K562 (cell line): ENCODE data around the gene KSR2. TPM values are rescaled to one million over a fixed set of nuclear protein-coding genes. Genes with fewer than 3 reads are reported as not detected.

Experiments used
- ATAC-seq: fragments of 200-7000 bp; cut with Tn5 transposase; 3 replicates; pipeline ENCODE4 v1.9.1; 2020; ENCODE audit warnings: moderate library complexity
- BruUV-seq: library from RNA; stranded (reverse); fragments of 400-500 nt; replicated peaks from 2 replicates; lab custom pipeline; 2021; lab: Mats Ljungman, UMichigan
- CTCF ChIA-PET: fragments of 300-600 bp; formaldehyde crosslinking; extraction: SDS; loops from one replicate; lab custom pipeline; 2021; ENCODE audit warnings: low intra/inter-chr PET ratio; lab: Yijun Ruan, JAX
- POLR2A ChIA-PET: fragments of 300-600, 350-650 bp; sonication (Branson Sonifier 250); formaldehyde crosslinking; extraction: SDS; loops from one replicate; lab custom pipeline; 2021; ENCODE audit warnings: antibody characterized with exemption, inconsistent platforms; lab: Yijun Ruan, JAX
- DNase-seq, 4 experiments: peaks; one replicate each; pipeline versions ENCODE4 v3.0.0 to v3.0.0-alpha.2; 2011 to 2018; ENCODE audit warnings: low spot score in 3 of 4, mixed read lengths in 3 of 4; ENCODE audit errors: extremely low read depth in 1 of 4
- FAIRE-seq: peaks from 2 replicates; lab custom pipeline; 2011; peaks lifted over from hg19 to GRCh38; lab: Jason Lieb, UNC
- H2AFZ ChIP-seq: 2 replicates; pipeline ENCODE4 v1.6.0; 2011; ENCODE audit warnings: low read depth, low read length, control low read depth, inconsistent platforms
- H3K27ac ChIP-seq: fragments of 200-600 bp; 3 replicates; pipeline ENCODE4 v1.8.0; 2011; ENCODE audit warnings: low read depth, mild to moderate bottlenecking, control low read depth, inconsistent platforms, low read length, moderate library complexity, mixed read lengths; ENCODE audit errors: extremely low read depth
- H3K27me3 ChIP-seq, 2 experiments: fragments of 300-600 bp in 1 of 2; 2 replicates in 1 of 2; 3 replicates in 1 of 2; pipeline versions ENCODE4 v1.6.0 to v1.8.0; 2011; ENCODE audit warnings: inconsistent platforms in 2 of 2, low read length in 2 of 2, mild to moderate bottlenecking in 1 of 2, mixed read lengths in 1 of 2, moderate library complexity in 1 of 2; ENCODE audit not compliant: control insufficient read depth in 2 of 2, insufficient read depth in 2 of 2
- H3K36me3 ChIP-seq: fragments of 300-600 bp; 3 replicates; pipeline ENCODE4 v1.8.0; 2011; ENCODE audit warnings: mild to moderate bottlenecking, low read length, inconsistent platforms; ENCODE audit not compliant: control insufficient read depth, insufficient read depth
- H3K4me1 ChIP-seq, 2 experiments: fragments of 200-600 bp in 1 of 2; replicated peaks in 1 of 2; 2 replicates in 1 of 2; 3 replicates in 1 of 2; pipeline versions ENCODE4 v1.5.1 to v1.8.0; 2011; ENCODE audit warnings: inconsistent platforms in 2 of 2, low read length in 2 of 2, mild to moderate bottlenecking in 1 of 2, mixed read lengths in 1 of 2, moderate library complexity in 1 of 2; ENCODE audit not compliant: control insufficient read depth in 2 of 2, insufficient read depth in 2 of 2
- H3K4me2 ChIP-seq: 2 replicates; pipeline ENCODE4 v1.6.1; 2011; ENCODE audit warnings: low read length, control low read depth, inconsistent platforms, mixed read lengths; ENCODE audit not compliant: insufficient read depth
- H3K4me3 ChIP-seq: fragments of 200-600 bp; sonication (generic), shearing (Covaris generic); 2 replicates; pipeline ENCODE4 v1.5.1; 2016; ENCODE audit warnings: control low read depth, inconsistent platforms
- H3K79me2 ChIP-seq: fragments of 200-600 bp; 3 replicates; pipeline ENCODE4 v1.8.0; 2011; ENCODE audit warnings: low read length, inconsistent platforms; ENCODE audit not compliant: control insufficient read depth, insufficient read depth
- H3K9ac ChIP-seq, 2 experiments: 2 replicates each; pipeline versions ENCODE4 v1.6.0 to v1.6.1; 2011; ENCODE audit warnings: low read depth in 2 of 2, low read length in 2 of 2, control low read depth in 1 of 2, inconsistent platforms in 1 of 2, mild to moderate bottlenecking in 1 of 2, mixed read lengths in 1 of 2; ENCODE audit not compliant: insufficient read depth in 1 of 2
- H3K9me1 ChIP-seq: one replicate; pipeline ENCODE4 v1.6.0; 2011; ENCODE audit warnings: inconsistent platforms, mild to moderate bottlenecking, low read length, moderate library complexity; ENCODE audit not compliant: control insufficient read depth, insufficient read depth
- H3K9me3 ChIP-seq: replicated peaks from 2 replicates; pipeline ENCODE4 v1.5.1; 2011; ENCODE audit warnings: low read depth, low read length, inconsistent platforms; ENCODE audit not compliant: control insufficient read depth, insufficient read depth
- H4K20me1 ChIP-seq: replicated peaks from 2 replicates; pipeline ENCODE4 v1.6.1; 2011; ENCODE audit warnings: low read length, inconsistent platforms, mixed read lengths; ENCODE audit not compliant: control insufficient read depth, insufficient read depth
- CAMTA2 ChIP-seq: fragments of 250-450 bp; sonication (Bioruptor Pico); conservative IDR thresholded peaks from 2 replicates; pipeline ENCODE4 v1.5.1; 2022
- CREB5 ChIP-seq: fragments of 250-450 bp; sonication (Bioruptor Pico); IDR thresholded peaks from 2 replicates; pipeline ENCODE4 v1.5.0; 2020; ENCODE audit warnings: mild to moderate bottlenecking
- CXXC5 ChIP-seq: fragments of 250-450 bp; sonication (Bioruptor Pico); IDR thresholded peaks from 2 replicates; pipeline ENCODE4 v1.8.0; 2022; ENCODE audit warnings: inconsistent platforms, mild to moderate bottlenecking, moderate library complexity
- ETS2 ChIP-seq: IDR thresholded peaks from 2 replicates; pipeline ENCODE4 v1.6.1; 2016; ENCODE audit warnings: borderline replicate concordance, missing genetic modification characterization, mild to moderate bottlenecking, moderate library complexity, missing compliant biosample characterization; ENCODE audit not compliant: poor library complexity, severe bottlenecking
- FOXP1 ChIP-seq: sonication (generic); formaldehyde crosslinking; IDR thresholded peaks from 2 replicates; pipeline ENCODE4 v1.8.0; 2022; ENCODE audit warnings: mild to moderate bottlenecking, missing genetic modification reagents
- HMGXB4 ChIP-seq: sonication (generic); formaldehyde crosslinking; IDR thresholded peaks from 2 replicates; pipeline ENCODE4 v1.8.1; 2023; ENCODE audit warnings: mild to moderate bottlenecking, missing genetic modification reagents
- ID3 ChIP-seq, 2 experiments: fragments of 250-450 bp in 1 of 2; fragments of 450-650 bp in 1 of 2; sonication (Bioruptor Pico) in 1 of 2; IDR thresholded peaks; 2 replicates each; pipeline versions ENCODE4 v1.6.1 to v1.8.0; 2016 to 2021; ENCODE audit warnings: mild to moderate bottlenecking in 2 of 2, moderate library complexity in 2 of 2, missing compliant biosample characterization in 1 of 2, missing genetic modification characterization in 1 of 2
- MEF2A ChIP-seq: IDR thresholded peaks from 2 replicates; pipeline ENCODE4 v1.6.1; 2011; ENCODE audit warnings: low read depth, mild to moderate bottlenecking, low read length, moderate library complexity; ENCODE audit not compliant: control insufficient read depth
- MYNN ChIP-seq, 2 experiments: sonication (generic); formaldehyde crosslinking in 1 of 2; IDR thresholded peaks; 2 replicates each; pipeline versions ENCODE4 v1.5.0 to v1.6.1; 2016 to 2020; ENCODE audit warnings: antibody characterized with exemption in 1 of 2, missing genetic modification reagents in 1 of 2
- PATZ1 ChIP-seq: fragments of 250-450 bp; sonication (Bioruptor Pico); IDR thresholded peaks from 2 replicates; pipeline ENCODE4 v1.5.0; 2020; ENCODE audit warnings: mild to moderate bottlenecking, borderline replicate concordance
- PHF8 ChIP-seq: fragments of 200-600 bp; sonication (generic); IDR thresholded peaks from 2 replicates; pipeline ENCODE4 v1.6.1; 2012; ENCODE audit warnings: mixed run types, mild to moderate bottlenecking, inconsistent platforms, low read length, moderate library complexity, borderline replicate concordance
- RCOR1 ChIP-seq, 2 experiments: IDR thresholded peaks; 2 replicates each; pipeline ENCODE4 v1.6.1; 2012; ENCODE audit warnings: low read depth in 2 of 2, low read length in 2 of 2, borderline replicate concordance in 1 of 2, improper control_type of control experiment in 1 of 2
- SRSF9 ChIP-seq: fragments of 200-400 bp; formaldehyde crosslinking; IDR thresholded peaks from 2 replicates; pipeline ENCODE4 v1.6.1; 2017; ENCODE audit warnings: low read depth, low read length, borderline replicate concordance
- ZNF263 ChIP-seq: sonication (generic); formaldehyde crosslinking; IDR thresholded peaks from 2 replicates; pipeline ENCODE4 v1.8.0; 2022; ENCODE audit warnings: mild to moderate bottlenecking, missing genetic modification reagents, borderline replicate concordance
- ZNF589 ChIP-seq: fragments of 200-800 bp; sonication (Bioruptor generic); IDR thresholded peaks from 2 replicates; pipeline ENCODE4 v1.6.1; 2016; ENCODE audit warnings: low read depth, missing genetic modification characterization, missing compliant biosample characterization
- WGBS: fragments of 100-300 bp; shearing (Covaris generic); methylation state at CpG from one replicate; pipeline ENCODE4 v1.1.6; 2016; ENCODE audit warnings: low coverage, mixed read lengths; ENCODE audit not compliant: insufficient coverage; ENCODE audit errors: missing lambda C conversion rate; 5-methylcytosine and 5-hydroxymethylcytosine counted together
- in situ Hi-C: fragments of 300-500 bp; cut with MboI; formaldehyde crosslinking; loops from 4 replicates; pipeline ENCODE4 v1.15.0; 2018; ENCODE audit warnings: inconsistent platforms, mixed read lengths
- intact Hi-C: fragments of 100-400 bp; cut with micrococcal nuclease; formaldehyde crosslinking; loops from 2 replicates; pipeline ENCODE4 v1.14.2; 2022
- polyA plus RNA-seq, 8 experiments: library from polyadenylated mRNA; depleted of rRNA in 4 of 8; stranded (reverse) in 5 of 8; unstranded in 3 of 8; fragments of >200 nt; fragmentation: Nextera tagmentation in 2 of 8; fragmentation: Illumina TruSeq in 1 of 8; extraction: Ambion mirVana in 2 of 8; extraction: Trizol in 1 of 8; gene quantifications; 2 replicates each; pipeline versions ENCODE4 v1.2.1 to v1.2.3, GENCODE V29; 2011 to 2014; ENCODE audit warnings: inconsistent platforms in 1 of 8, missing spikeins in 1 of 8
- total RNA-seq, 7 experiments: library from RNA; depleted of rRNA in 6 of 7; stranded (reverse); fragments of >200 nt in 6 of 7; fragmentation: Illumina TruSeq in 2 of 7; extraction: Trizol in 2 of 7; gene quantifications; 2 replicates each; pipeline versions ENCODE4 v1.2.1 to v1.2.3, GENCODE V29; 2011 to 2021; ENCODE audit warnings: low replicate concordance in 1 of 7

KSR2 gene
- total and polyA plus RNA-seq, 9 of the 15 experiments (the other 6 are each of a cell fraction or from before 2014, with no cell fraction given), result not detected

GRCh38 chr12:117820216-117820907 is 148.4 kb downstream of the KSR2 start:
- Histone ChIP-seq H3K9ac (no peak overlapping the region), H3K27me3 (no peaks in the 10 kb centered on the region; a peak in 1 of 5 replicates), H3K27ac (no peak overlapping the region), H3K36me3 (no peaks in the 10 kb centered on the region), H3K79me2 (no peaks in the 10 kb centered on the region), H3K4me3 (no peak overlapping the region), H3K4me2 (no peak overlapping the region), H4K20me1 (no peaks in the 10 kb centered on the region), H3K4me1 (no peaks in the 10 kb centered on the region), H3K9me1 (no peaks in the 10 kb centered on the region), H3K9me3 (no peaks in the 10 kb centered on the region), H2AFZ (no peak overlapping the region)
- ChIA-PET POLR2A (interaction anchor here (0.6 kb wide), 1 partner anchor 41 kb away, joined by 3 read pairs; no protein-coding TSS in a partner anchor), CTCF (no interaction called here)
- under 1% methylated on average over 11 of the region's 12 CpGs for WGBS
- in situ Hi-C loops, result no loop called here
- ATAC-seq (no peak), FAIRE-seq (no peak), DNase-seq (no peak)
- intact Hi-C loops, result no loop called here
- no TSS peak for BruUV-seq
- no peak for TF ChIP-seq MEF2A
- TF ChIP-seq CXXC5 (CRISPR knock-in tag), result no peak
- TF ChIP-seq SRSF9, result no peak
- TF ChIP-seq ZNF589 (CRISPR knock-in tag), result no peak
- TF ChIP-seq CAMTA2 (CRISPR knock-in tag), result no peak
- TF ChIP-seq PATZ1 (CRISPR knock-in tag), result no peak
- no peak for TF ChIP-seq ZNF263 (CRISPR knock-in tag)
- no peak for TF ChIP-seq PHF8
- no peak for TF ChIP-seq RCOR1 (IDR thresholded peaks at IDR 0.05; ENCODE audit: borderline replicate concordance in 1 of 2, low read depth in 2 of 2, low read length in 2 of 2)
- TF ChIP-seq ID3 (CRISPR knock-in tag; IDR thresholded peaks at IDR 0.05), result no peak
- no peak for TF ChIP-seq ID3 (tag; IDR thresholded peaks at IDR 0.05)
- TF ChIP-seq ETS2 (tag), result no peak
- TF ChIP-seq FOXP1 (CRISPR knock-in tag), result no peak
- no peak for TF ChIP-seq HMGXB4 (CRISPR knock-in tag)
- TF ChIP-seq MYNN (IDR thresholded peaks at IDR 0.05), result no peak
- no peak for TF ChIP-seq MYNN (CRISPR knock-in tag; IDR thresholded peaks at IDR 0.05)
- no peak for TF ChIP-seq CREB5 (CRISPR knock-in tag)
